ENCODE results near the gene PIN4. TPM values are rescaled to one million over a fixed set of nuclear protein-coding genes. Genes with fewer than 3 reads are reported as not detected.

PIN4 gene
- total RNA-seq, 2 experiments from 2014 or later = 12.3 to 14.6 TPM

- Histone ChIP-seq H3K9me3 (ENCODE audit: low read length) (no peaks in the 10 kb centered on the region), H3K4me1 (ENCODE audit: insufficient read depth, low read length, poor library complexity, severe bottlenecking) (no peaks in the 10 kb centered on the region), H3K27ac (ENCODE audit: low read depth, low read length, poor library complexity, severe bottlenecking) (no peak overlapping the region), H3K4me3 (ENCODE audit: low read depth, low read length, poor library complexity, severe bottlenecking) (no peak overlapping the region), H3K79me2 (ENCODE audit: insufficient read depth, low read depth, low read length) (no peaks in the 10 kb centered on the region), H4K20me1 (ENCODE audit: insufficient read depth, low read length) (no peaks in the 10 kb centered on the region), H3K9me2 (ENCODE audit: insufficient read depth, low read length) (no peaks in the 10 kb centered on the region), H2AFZ (ENCODE audit: low read length) (no peak overlapping the region), H3K4me2 (ENCODE audit: low read length) (no peak overlapping the region), H3K36me3 (ENCODE audit: insufficient read depth, low read length) (no peaks in the 10 kb centered on the region)
- TF ChIP-seq EZH2phosphoT487 (IDR thresholded peaks at IDR 0.05; ENCODE audit: borderline replicate concordance, low read depth, low read length) = no peak
- TF ChIP-seq CTCF (conservative IDR thresholded peaks at IDR 0.05; ENCODE audit: low read length) = no peak
- intact Hi-C loops (cut with micrococcal nuclease; ENCODE audit: unreplicated experiment) = loop anchor here (5.0 kb wide), 1 partner anchor 295 kb away; no protein-coding TSS in a partner anchor
- ChIA-PET CTCF (ENCODE audit: unreplicated experiment) (no interaction called here), POLR2A (interaction anchor here (0.6 kb wide), 1 partner anchor 72 kb away, joined by 3 read pairs; no protein-coding TSS in a partner anchor)
- no TSS peak for BruUV-seq (replicated peaks)
- no peak for DNase-seq (ENCODE audit: low spot score)
These were observed 65.8 kb downstream of the PIN4 start for GRCh38 chrX:72247206-72247942.

Other genes starting within 250 kb of the PIN4 start
- gene RTL5, start 49.8 kb upstream of the PIN4 start, total RNA-seq (2014; rRNA removed; shearing (Covaris generic)) = not detected in 2 replicates
- not detected in 2 replicates for gene RTL5, start 49.8 kb upstream of the PIN4 start, total RNA-seq (2022)
- 12.6 and 13.5 TPM in 2 replicates for gene ERCC6L, start 57.3 kb downstream of the PIN4 start, total RNA-seq (2014; rRNA removed; shearing (Covaris generic))
- 14.1 and 14.7 TPM in 2 replicates for gene ERCC6L, start 57.3 kb downstream of the PIN4 start, total RNA-seq (2022)
- gene RPS4X, start 95.5 kb downstream of the PIN4 start, total RNA-seq (2014; rRNA removed; shearing (Covaris generic)) = 1,046 and 1,157 TPM in 2 replicates
- gene RPS4X, start 95.5 kb downstream of the PIN4 start, total RNA-seq (2022) = 1,024 and 1,064 TPM in 2 replicates
- gene CITED1, start 124.2 kb downstream of the PIN4 start, total RNA-seq (2014; rRNA removed; shearing (Covaris generic)) = 1.0 TPM in 1 of 2 replicates, not detected in the other
- 0.49 TPM in 1 of 2 replicates, not detected in the other for gene CITED1, start 124.2 kb downstream of the PIN4 start, total RNA-seq (2022)